Retinal pigment epithelial cell (primary cell): ENCODE results near the gene EPHB3.

ENCODE experiments used
- DNase-seq: peaks from one replicate; pipeline ENCODE4 v3.0.0-alpha.2; 2010; ENCODE audit warnings: low read depth
- H3K4me3 ChIP-seq: 2 replicates; pipeline ENCODE4 v1.5.1; 2011; ENCODE audit warnings: mild to moderate bottlenecking, low read length, control low read depth, moderate library complexity
- TF ChIP-seq, protein P1 (sequence below): conservative IDR thresholded peaks from 2 replicates; pipeline ENCODE4 v1.5.1; 2011; ENCODE audit warnings: low read depth, low read length, control low read depth, inconsistent platforms

Gene EPHB3

DNA sequence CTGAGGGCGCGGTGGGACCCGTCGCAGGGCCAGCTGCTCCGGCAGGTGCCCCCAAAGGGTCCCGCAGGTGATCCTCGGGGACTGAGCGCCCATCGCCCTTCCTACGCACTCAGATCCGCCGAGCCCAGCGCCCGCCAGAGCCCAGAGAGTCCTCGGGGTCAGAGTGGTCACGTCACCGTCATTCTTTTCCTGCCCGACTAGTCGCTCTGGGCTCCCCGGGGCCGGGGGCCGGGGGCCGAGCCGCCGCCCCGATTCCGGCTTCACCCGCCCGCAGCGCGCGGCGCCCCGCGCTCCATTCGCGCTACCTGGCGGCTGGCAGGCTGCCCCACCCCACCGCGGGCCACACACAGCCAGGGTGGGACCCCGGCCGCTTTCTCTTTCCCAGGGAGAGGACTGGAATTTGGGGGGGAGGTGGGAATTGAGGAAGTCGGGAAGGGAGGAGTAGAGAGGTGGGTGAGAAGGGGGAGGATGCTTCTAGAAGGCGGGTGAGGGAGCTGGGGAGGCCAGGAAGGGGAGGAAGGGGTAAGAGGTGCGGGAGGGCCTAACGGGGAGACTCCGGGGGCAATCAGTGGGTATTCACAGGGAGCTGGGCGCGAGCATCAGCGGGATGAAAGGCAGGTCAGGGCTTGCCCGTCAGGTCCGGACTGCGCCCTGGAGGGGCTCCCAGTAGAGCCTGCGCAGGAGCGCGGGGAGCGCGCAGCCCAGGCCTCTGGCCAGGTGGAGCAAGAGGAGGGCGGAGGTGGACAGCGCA, 36.1 kb upstream of the EPHB3 start:
- no peak for DNase-seq
- H3K4me3 ChIP-seq = peak overlapping the region; percentile 29
- TF ChIP-seq, protein P1, sequence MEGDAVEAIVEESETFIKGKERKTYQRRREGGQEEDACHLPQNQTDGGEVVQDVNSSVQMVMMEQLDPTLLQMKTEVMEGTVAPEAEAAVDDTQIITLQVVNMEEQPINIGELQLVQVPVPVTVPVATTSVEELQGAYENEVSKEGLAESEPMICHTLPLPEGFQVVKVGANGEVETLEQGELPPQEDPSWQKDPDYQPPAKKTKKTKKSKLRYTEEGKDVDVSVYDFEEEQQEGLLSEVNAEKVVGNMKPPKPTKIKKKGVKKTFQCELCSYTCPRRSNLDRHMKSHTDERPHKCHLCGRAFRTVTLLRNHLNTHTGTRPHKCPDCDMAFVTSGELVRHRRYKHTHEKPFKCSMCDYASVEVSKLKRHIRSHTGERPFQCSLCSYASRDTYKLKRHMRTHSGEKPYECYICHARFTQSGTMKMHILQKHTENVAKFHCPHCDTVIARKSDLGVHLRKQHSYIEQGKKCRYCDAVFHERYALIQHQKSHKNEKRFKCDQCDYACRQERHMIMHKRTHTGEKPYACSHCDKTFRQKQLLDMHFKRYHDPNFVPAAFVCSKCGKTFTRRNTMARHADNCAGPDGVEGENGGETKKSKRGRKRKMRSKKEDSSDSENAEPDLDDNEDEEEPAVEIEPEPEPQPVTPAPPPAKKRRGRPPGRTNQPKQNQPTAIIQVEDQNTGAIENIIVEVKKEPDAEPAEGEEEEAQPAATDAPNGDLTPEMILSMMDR = no peak

DNA sequence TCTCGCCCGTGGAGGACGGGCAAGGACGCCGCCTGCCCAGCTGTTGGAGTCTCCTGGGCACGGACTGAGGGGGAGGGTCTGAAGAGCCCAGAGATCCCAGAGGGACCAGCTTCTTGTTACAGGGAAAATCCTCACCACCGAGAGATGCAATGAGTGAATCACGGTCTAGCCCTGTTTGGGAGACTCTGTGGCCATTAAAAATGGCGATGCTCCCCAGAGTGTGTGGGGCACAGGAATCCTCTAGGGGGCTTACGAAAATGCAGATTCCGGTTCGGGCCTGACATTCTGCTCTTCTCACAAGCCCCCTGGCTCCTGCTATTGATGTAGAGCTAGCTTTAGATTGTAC, 35.5 kb upstream of the EPHB3 start:
- DNase-seq = no peak
- no peak overlapping the region for H3K4me3 ChIP-seq
- TF ChIP-seq, protein P1 = no peak

DNA sequence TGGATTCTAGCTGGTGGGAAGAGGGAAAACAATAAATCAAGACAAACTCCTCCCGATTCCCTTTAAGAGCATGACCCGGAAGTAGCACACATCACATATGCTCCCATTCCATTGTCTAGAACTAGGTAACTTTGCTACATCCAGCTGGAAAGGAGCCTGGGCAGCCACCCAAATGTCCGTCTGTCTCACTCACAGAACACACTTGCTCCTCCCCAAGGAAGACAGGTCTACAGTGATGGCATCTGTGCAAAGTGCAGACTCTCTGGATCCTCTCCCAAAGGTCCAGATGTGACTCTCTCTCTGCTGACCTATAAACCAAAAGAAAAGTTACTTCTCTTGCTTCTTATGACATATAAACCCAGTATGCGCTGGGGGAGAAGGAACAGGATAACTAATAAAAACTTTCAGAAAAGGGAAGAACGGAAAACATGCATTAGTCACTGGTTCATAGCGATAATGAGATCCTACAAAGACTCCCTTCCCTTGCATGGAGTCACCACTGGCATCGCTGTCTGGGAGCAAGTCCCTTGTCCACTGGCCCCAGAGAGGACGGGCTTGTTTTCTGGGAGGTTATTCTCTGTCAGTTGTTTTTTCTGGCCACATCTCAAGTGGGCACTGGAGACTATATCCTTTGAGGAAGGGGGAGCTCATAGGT, 29.8 kb upstream of the EPHB3 start:
- DNase-seq = no peak
- H3K4me3 ChIP-seq = no peak overlapping the region
- TF ChIP-seq, protein P1 = no peak

DNA sequence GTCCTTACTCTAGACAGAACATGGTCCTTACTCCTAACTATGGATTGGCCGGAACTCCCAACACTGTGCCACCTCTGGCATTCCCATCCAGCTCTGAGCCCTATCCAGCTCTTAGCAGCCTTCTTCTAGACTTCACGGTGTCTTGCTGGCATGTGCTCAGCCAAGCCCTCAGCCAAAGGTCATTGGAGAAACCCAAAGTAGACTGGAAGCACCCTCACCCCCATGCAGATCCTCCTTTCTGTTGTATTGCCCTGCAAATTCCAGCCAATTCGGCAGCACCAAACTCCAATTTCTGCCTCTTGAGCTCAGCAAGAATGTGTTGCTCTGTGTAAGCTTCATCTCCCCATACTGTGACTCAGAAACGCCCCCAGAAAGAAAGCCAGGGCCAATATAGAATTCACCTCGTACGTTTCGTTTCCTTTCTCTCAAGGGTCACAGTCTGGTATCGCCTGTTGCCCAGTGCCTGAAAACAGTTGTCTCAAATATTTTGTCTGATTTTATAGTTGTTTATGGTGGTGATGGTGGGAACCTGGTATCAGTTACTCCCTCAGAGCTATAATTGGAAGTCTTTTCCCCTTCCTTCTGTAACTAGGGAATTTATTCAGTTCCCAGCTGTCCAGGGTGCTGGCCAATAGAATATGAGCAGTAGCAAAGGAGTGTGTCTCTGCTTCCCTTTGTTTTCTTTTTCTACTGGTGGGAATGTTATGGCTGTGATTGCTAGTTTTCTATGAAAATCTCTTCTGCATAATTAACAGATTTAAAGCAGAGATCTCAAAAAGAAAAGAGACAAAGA, 28.4 kb upstream of the EPHB3 start:
- DNase-seq = no peak
- TF ChIP-seq, protein P1 = no peak
- no peak overlapping the region for H3K4me3 ChIP-seq

DNA sequence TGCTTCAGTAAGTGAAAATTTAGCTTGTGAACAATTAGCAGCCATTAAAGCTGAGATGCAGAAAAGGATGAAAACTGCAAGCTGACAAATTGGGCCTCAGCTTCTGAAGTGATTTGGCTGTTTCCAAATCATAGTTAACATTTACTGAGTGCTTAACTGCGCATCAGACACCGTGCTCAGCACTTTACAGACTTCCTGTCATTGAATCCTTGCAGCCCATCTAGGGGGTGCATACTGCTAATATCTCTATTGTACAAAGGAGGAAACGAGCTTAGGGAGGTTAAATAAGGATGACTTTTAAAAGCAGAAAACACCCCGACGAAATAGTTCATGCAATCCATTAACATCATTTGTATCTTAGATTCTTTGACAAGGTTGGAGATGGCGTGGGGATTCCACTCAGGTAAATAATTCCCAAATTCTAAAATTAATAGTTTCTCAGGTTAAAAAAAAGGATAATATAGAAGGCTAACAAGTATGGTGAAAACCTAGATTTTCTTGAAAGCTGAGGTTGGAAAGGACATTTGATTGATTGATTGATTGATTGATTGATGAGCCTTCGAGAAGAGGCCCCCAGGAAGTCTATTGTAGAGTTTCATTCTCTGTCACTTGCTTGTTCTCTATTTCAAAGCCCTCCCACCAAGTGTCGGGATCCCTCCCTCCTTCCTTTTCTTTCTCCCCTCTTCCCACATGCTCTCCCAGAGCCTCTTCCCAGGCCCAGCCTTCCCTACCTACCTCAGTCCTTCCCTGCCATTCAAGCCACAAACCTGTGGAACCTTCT, 23.5 kb upstream of the EPHB3 start:
- H3K4me3 ChIP-seq = no peak overlapping the region
- no peak for DNase-seq
- TF ChIP-seq, protein P1 = no peak

DNA sequence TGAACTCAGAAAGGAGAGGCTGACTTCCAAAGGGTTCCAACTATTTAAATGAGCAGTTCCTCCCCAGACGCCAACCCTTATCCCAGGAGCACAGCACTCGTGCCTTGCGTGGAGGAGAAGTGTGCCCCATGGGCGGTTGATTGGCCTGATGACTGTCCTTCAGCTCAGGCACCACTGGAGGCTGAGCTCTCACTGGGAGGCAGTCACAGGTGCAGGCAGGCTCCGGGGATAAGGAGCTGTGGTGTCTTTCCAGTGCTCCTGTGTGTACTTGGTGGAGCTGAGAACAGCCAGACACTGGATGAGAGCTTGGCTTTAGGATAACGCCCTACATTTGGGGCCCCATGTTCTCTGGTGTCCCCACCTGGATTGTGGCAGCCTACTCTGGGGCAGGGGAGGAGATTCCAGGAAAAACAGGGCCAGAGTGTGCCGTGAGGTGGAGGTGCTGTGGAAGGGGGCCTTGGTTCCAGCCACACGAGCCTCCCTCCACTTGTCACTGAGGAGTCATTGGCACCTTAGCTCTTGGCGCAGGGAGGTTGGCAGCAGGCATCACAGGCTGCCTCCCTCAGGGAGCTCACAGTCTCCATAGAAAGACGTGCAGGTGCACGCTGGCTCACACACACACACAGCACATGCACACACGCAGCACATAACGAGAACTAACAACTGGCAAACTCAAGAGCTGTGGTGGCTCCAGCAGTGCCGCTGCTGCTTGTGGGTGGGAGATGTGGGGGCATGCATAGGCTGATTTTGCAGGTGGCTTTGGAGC, 22.7 kb upstream of the EPHB3 start:
- no peak for DNase-seq
- no peak overlapping the region for H3K4me3 ChIP-seq
- TF ChIP-seq, protein P1 = no peak
